ENCODE results near the gene PGC.

DNA sequence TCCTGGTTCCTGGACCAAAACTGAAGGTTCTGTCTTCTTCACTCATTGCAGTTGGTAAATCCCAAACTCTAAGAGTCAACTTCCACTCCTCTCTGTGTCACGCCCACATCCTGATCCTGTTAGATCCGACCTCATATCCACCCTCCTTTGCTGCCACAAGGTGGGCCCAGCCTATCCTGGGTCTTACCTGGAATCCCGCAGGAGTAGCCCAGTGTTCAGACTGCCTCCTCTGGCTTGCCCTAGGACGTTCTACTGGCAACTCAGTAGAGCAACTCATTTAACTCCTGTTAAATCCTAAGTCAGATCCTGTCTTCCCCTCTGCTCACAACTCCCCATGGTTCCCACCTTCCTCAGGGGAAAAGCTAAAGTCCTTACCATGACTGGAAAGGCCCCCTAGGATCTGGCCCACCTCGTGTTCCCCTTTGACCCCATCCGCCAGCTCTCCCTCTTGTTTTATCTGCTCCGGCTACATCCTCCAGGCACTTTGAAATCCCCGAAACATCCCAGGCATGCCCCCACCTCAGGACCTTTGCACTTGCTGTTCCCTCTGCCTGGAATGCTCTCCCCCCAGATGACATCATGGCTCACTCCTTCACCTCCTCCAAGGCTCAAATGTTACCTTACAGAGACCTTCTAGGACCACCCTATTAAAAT, 55.6 kb downstream of the PGC start:
- no peak for TF ChIP-seq ELF1 (IDR thresholded peaks at IDR 0.05)
- TF ChIP-seq TAF1 (IDR thresholded peaks at IDR 0.05; ENCODE audit: borderline replicate concordance, low read depth, low read length) = no peak
